NCI-H146 (cell line): ENCODE data around the gene COL5A1.
"Not testable (repeated sequence)": the region's sequence is repeated elsewhere in the genome, so short reads cannot be mapped to it uniquely, and the experiment has no call there.

Experiments
- DNase-seq: peaks from one replicate; lab custom pipeline; 2025; lab: John Stamatoyannopoulos, UW

Gene COL5A1

GRCh38 chr9:134692573-134692860 is 50.9 kb downstream of the COL5A1 start:
- DNase-seq, result no peak

- DNase-seq, result no peak
These were observed 51.4 kb downstream of the COL5A1 start for GRCh38 chr9:134693011-134693410.

GRCh38 chr9:134693641-134694367 is 52.2 kb downstream of the COL5A1 start:
- DNase-seq, result no peak

- DNase-seq, result no peak
These were observed 52.7 kb downstream of the COL5A1 start for GRCh38 chr9:134694368-134694665.

GRCh38 chr9:134694714-134695113 is 53.1 kb downstream of the COL5A1 start:
- DNase-seq, result no peak

- no peak for DNase-seq
These were observed 53.5 kb downstream of the COL5A1 start for GRCh38 chr9:134695144-134695543.

- no peak for DNase-seq
These were observed 54.8 kb downstream of the COL5A1 start for GRCh38 chr9:134696433-134696832.

GRCh38 chr9:134698111-134698510 is 56.5 kb downstream of the COL5A1 start:
- no peak for DNase-seq

GRCh38 chr9:134698587-134699342 is 57.2 kb downstream of the COL5A1 start:
- peak; percentile 4 for DNase-seq

- no peak for DNase-seq
These were observed 57.7 kb downstream of the COL5A1 start for GRCh38 chr9:134699343-134699740.

GRCh38 chr9:134700636-134701350 is 59.2 kb downstream of the COL5A1 start:
- DNase-seq, result no peak

- no peak for DNase-seq
These were observed 60.1 kb downstream of the COL5A1 start for GRCh38 chr9:134701581-134702259.

- no peak for DNase-seq
These were observed 60.7 kb downstream of the COL5A1 start for GRCh38 chr9:134702291-134702690.

- not testable (repeated sequence) for DNase-seq
These were observed 62.1 kb downstream of the COL5A1 start for GRCh38 chr9:134703730-134704114.

- DNase-seq, result no peak
These were observed 62.9 kb downstream of the COL5A1 start for GRCh38 chr9:134704498-134704897.

GRCh38 chr9:134705786-134706185 is 64.2 kb downstream of the COL5A1 start:
- DNase-seq, result no peak

- no peak for DNase-seq
These were observed 64.9 kb downstream of the COL5A1 start for GRCh38 chr9:134706522-134706921.

GRCh38 chr9:134707031-134707680 is 65.6 kb downstream of the COL5A1 start:
- no peak for DNase-seq

- no peak for DNase-seq
These were observed 66.4 kb downstream of the COL5A1 start for GRCh38 chr9:134707731-134708671.

- no peak for DNase-seq
These were observed 67.1 kb downstream of the COL5A1 start for GRCh38 chr9:134708672-134709038.
